H9 (cell line): Measurements from ENCODE around the gene SNAI3. TPM values are rescaled to one million over a fixed set of nuclear protein-coding genes. Genes with fewer than 3 reads are reported as not detected.

Experiments
- DNase-seq: peaks from one replicate; pipeline ENCODE4 v3.0.0-alpha.2; 2017
- H2AFZ ChIP-seq: one replicate; pipeline ENCODE4 v1.6.1; 2013; ENCODE audit warnings: mild to moderate bottlenecking, low read length, control low read depth, moderate library complexity
- H2AK5ac ChIP-seq: 2 replicates; pipeline ENCODE4 v1.6.1; 2013; ENCODE audit warnings: low read length, control low read depth, mixed read lengths; ENCODE audit not compliant: insufficient read length
- H2BK120ac ChIP-seq: one replicate; pipeline ENCODE4 v1.6.1; 2013; ENCODE audit warnings: low read depth, mild to moderate bottlenecking, low read length, control low read depth, inconsistent platforms; ENCODE audit not compliant: poor library complexity, severe bottlenecking
- H2BK12ac ChIP-seq: 2 replicates; pipeline ENCODE4 v1.6.1; 2013; ENCODE audit warnings: low read length, control low read depth, mixed read lengths, low read depth; ENCODE audit not compliant: insufficient read length
- H2BK15ac ChIP-seq: 2 replicates; pipeline ENCODE4 v1.6.1; 2013; ENCODE audit warnings: low read depth, low read length, control low read depth
- H2BK20ac ChIP-seq: one replicate; pipeline ENCODE4 v1.6.1; 2013; ENCODE audit warnings: low read depth, mild to moderate bottlenecking, low read length, control low read depth, inconsistent platforms; ENCODE audit not compliant: poor library complexity, severe bottlenecking
- H2BK5ac ChIP-seq: 2 replicates; pipeline ENCODE4 v1.6.1; 2013; ENCODE audit warnings: low read length, control low read depth, mixed read lengths; ENCODE audit not compliant: insufficient read length
- H3K14ac ChIP-seq: 2 replicates; pipeline ENCODE4 v1.6.1; 2013; ENCODE audit warnings: low read length, control low read depth; ENCODE audit not compliant: insufficient read depth
- H3K18ac ChIP-seq: 2 replicates; pipeline ENCODE4 v1.6.1; 2013; ENCODE audit warnings: low read depth, mild to moderate bottlenecking, mixed read lengths, low read length, control low read depth; ENCODE audit not compliant: insufficient read length
- H3K23ac ChIP-seq: 2 replicates; pipeline ENCODE4 v1.6.1; 2013; ENCODE audit warnings: low read length, control low read depth, mixed read lengths, low read depth; ENCODE audit not compliant: insufficient read length
- H3K23me2 ChIP-seq: 2 replicates; pipeline ENCODE4 v1.6.1; 2013; ENCODE audit warnings: low read depth, mild to moderate bottlenecking, mixed read lengths, low read length, control low read depth; ENCODE audit not compliant: insufficient read length, poor library complexity, severe bottlenecking
- H3K27ac ChIP-seq: 2 replicates; pipeline ENCODE4 v1.5.1; 2013; ENCODE audit warnings: low read length, control low read depth, mixed read lengths, low read depth; ENCODE audit not compliant: insufficient read length
- H3K27me3 ChIP-seq: 2 replicates; pipeline ENCODE4 v1.6.1; 2013; ENCODE audit warnings: low read length, control low read depth, inconsistent platforms; ENCODE audit not compliant: insufficient read depth
- H3K4ac ChIP-seq: 2 replicates; pipeline ENCODE4 v1.6.1; 2013; ENCODE audit warnings: low read depth, mild to moderate bottlenecking, control low read depth, inconsistent platforms, low read length, moderate library complexity
- H3K4me1 ChIP-seq: 2 replicates; pipeline ENCODE4 v1.6.1; 2013; ENCODE audit warnings: low read length, control low read depth, inconsistent platforms; ENCODE audit not compliant: insufficient read depth
- H3K4me2 ChIP-seq: 2 replicates; pipeline ENCODE4 v1.6.1; 2013; ENCODE audit warnings: low read length, control low read depth, mixed read lengths; ENCODE audit not compliant: insufficient read length, insufficient read depth
- H3K56ac ChIP-seq: 2 replicates; pipeline ENCODE4 v1.6.1; 2013; ENCODE audit warnings: low read depth, mild to moderate bottlenecking, mixed read lengths, low read length, control low read depth; ENCODE audit not compliant: insufficient read length
- H3K79me1 ChIP-seq: 2 replicates; pipeline ENCODE4 v1.6.1; 2013; ENCODE audit warnings: low read depth, mild to moderate bottlenecking, moderate library complexity, low read length, control low read depth, inconsistent platforms; ENCODE audit not compliant: insufficient read depth, poor library complexity, severe bottlenecking
- H3K79me2 ChIP-seq: 2 replicates; pipeline ENCODE4 v1.6.1; 2013; ENCODE audit warnings: low read length, control low read depth, inconsistent platforms; ENCODE audit not compliant: insufficient read depth
- H3K9ac ChIP-seq: 2 replicates; pipeline ENCODE4 v1.6.1; 2013; ENCODE audit warnings: low read length, control low read depth, mixed read lengths; ENCODE audit not compliant: insufficient read length; ENCODE audit errors: extremely low read depth
- H3K9me3 ChIP-seq: one replicate; pipeline ENCODE4 v1.6.1; 2013; ENCODE audit warnings: low read depth, low read length, inconsistent platforms; ENCODE audit not compliant: control insufficient read depth
- H3T11ph ChIP-seq: one replicate; pipeline ENCODE4 v1.6.1; 2013; ENCODE audit warnings: mild to moderate bottlenecking, low read length, control low read depth, inconsistent platforms
- H4K20me1 ChIP-seq: one replicate; pipeline ENCODE4 v1.6.1; 2013; ENCODE audit not compliant: control insufficient read depth, insufficient read length, insufficient read depth
- H4K5ac ChIP-seq: 2 replicates; pipeline ENCODE4 v1.6.1; 2013; ENCODE audit warnings: low read depth, mild to moderate bottlenecking, mixed read lengths, low read length, control low read depth; ENCODE audit not compliant: insufficient read length
- H4K8ac ChIP-seq: replicated peaks from 2 replicates; pipeline ENCODE4 v1.6.1; 2013; ENCODE audit warnings: low read length, control low read depth, mixed read lengths, low read depth; ENCODE audit not compliant: insufficient read length
- H4K91ac ChIP-seq: 2 replicates; pipeline ENCODE4 v1.6.1; 2013; ENCODE audit warnings: low read depth, mild to moderate bottlenecking, moderate library complexity, mixed read lengths, low read length, control low read depth; ENCODE audit not compliant: insufficient read length
- H3K27ac Mint-ChIP-seq, 3 experiments: 2 replicates in 2 of 3; 3 replicates in 1 of 3; pipeline ENCODE4 v1.8.0; 2020 to 2021; ENCODE audit warnings: mixed read lengths in 3 of 3, mild to moderate bottlenecking in 1 of 3, moderate library complexity in 1 of 3
- H3K27me3 Mint-ChIP-seq: 2 replicates; pipeline ENCODE4 v1.8.0; 2021; ENCODE audit warnings: low read depth, mild to moderate bottlenecking, moderate library complexity, mixed read lengths
- H3K36me3 Mint-ChIP-seq, 3 experiments: 2 replicates in 2 of 3; 3 replicates in 1 of 3; pipeline ENCODE4 v1.8.0; 2020 to 2021; ENCODE audit warnings: low read depth in 3 of 3, mixed read lengths in 3 of 3; ENCODE audit not compliant: insufficient read depth in 1 of 3
- H3K4me1 Mint-ChIP-seq, 2 experiments: 2 replicates each; pipeline ENCODE4 v1.8.0; 2020; ENCODE audit warnings: mixed read lengths in 2 of 2
- H3K4me3 Mint-ChIP-seq, 2 experiments: 2 replicates in 1 of 2; 3 replicates in 1 of 2; pipeline ENCODE4 v1.8.0; 2020 to 2021; ENCODE audit warnings: mild to moderate bottlenecking in 2 of 2, mixed read lengths in 2 of 2, moderate library complexity in 1 of 2
- H3K9me3 Mint-ChIP-seq, 2 experiments: 2 replicates in 1 of 2; 3 replicates in 1 of 2; pipeline ENCODE4 v1.8.0; 2020; ENCODE audit warnings: mild to moderate bottlenecking in 2 of 2, mixed read lengths in 2 of 2, moderate library complexity in 1 of 2
- CTCF ChIP-seq: fragments of 200-600 bp; sonication (generic); conservative IDR thresholded peaks from 3 replicates; pipeline ENCODE4 v1.8.0; 2021; ENCODE audit warnings: antibody characterized with exemption, mild to moderate bottlenecking
- WGBS: extraction: QIAGEN DNeasy Blood & Tissue Kit; methylation state at CpG from one replicate; pipeline ENCODE4 v1.1.7; 2013; ENCODE audit warnings: missing lambda C conversion rate, low lambda C conversion rate, mixed read lengths; ENCODE audit not compliant: insufficient read length; ENCODE audit errors: extremely low coverage; 5-methylcytosine and 5-hydroxymethylcytosine counted together
- total RNA-seq: library from RNA; stranded (reverse); gene quantifications from 2 replicates; pipeline ENCODE4 v1.2.1, GENCODE V29; 2021

The SNAI3 gene
- total RNA-seq, 1 experiment from 2014 or later: 3.2 TPM

GRCh38 chr16:88705076-88705684 lies 18.9 kb upstream of the SNAI3 start:
- Mint-ChIP-seq H3K9me3 (no peaks in the 10 kb centered on the region; a peak in 1 of 5 replicates), H3K4me3 (peak overlapping the region; percentile 83 to 89), H3K27me3 (no peaks in the 10 kb centered on the region), H3K36me3 (peaks cover 0 to 4% (median 2%) of the 10 kb centered on the region in 3 experiments; a peak in 3 of 7 replicates), H3K4me1 (peaks cover 16 to 17% of the 10 kb centered on the region in 2 experiments), H3K27ac (peak overlapping the region in 1 of 3 experiments; percentile 91; a peak in 1 of 7 replicates)
- H2AK5ac ChIP-seq: no peak overlapping the region
- H3K79me1 ChIP-seq: peaks cover 7% of the 10 kb centered on the region
- H3K9me3 ChIP-seq: no peaks in the 10 kb centered on the region
- no peak overlapping the region for H3T11ph ChIP-seq
- no peak overlapping the region for H3K23ac ChIP-seq
- H3K9ac ChIP-seq: peak overlapping the region; percentile 34
- no CpG with 5 or more reads among the region's 9 CpGs for WGBS
- H3K56ac ChIP-seq: no peak overlapping the region
- H3K23me2 ChIP-seq: peaks cover 9% of the 10 kb centered on the region
- peaks cover 4% of the 10 kb centered on the region; the same call in 1 of the 2 replicates for H3K4me1 ChIP-seq
- H2BK12ac ChIP-seq: no peak overlapping the region
- no peak overlapping the region for H4K5ac ChIP-seq
- H3K27me3 ChIP-seq: no peaks in the 10 kb centered on the region
- no peak for DNase-seq
- no peak overlapping the region for H3K18ac ChIP-seq
- H2AFZ ChIP-seq: no peak overlapping the region
- no peaks in the 10 kb centered on the region for H4K20me1 ChIP-seq
- no peak overlapping the region for H2BK120ac ChIP-seq
- H3K14ac ChIP-seq: no peak overlapping the region
- H4K91ac ChIP-seq: no peak overlapping the region
- H2BK15ac ChIP-seq: no peak overlapping the region
- peak overlapping the region; percentile 52 for H3K4me2 ChIP-seq
- no peak overlapping the region for H3K27ac ChIP-seq
- no peak overlapping the region for H2BK20ac ChIP-seq
- no peak overlapping the region for H2BK5ac ChIP-seq
- TF ChIP-seq CTCF: no peak
- H3K79me2 ChIP-seq: peaks cover 3% of the 10 kb centered on the region; the same call in 1 of the 2 replicates
- H3K4ac ChIP-seq: no peak overlapping the region
- H4K8ac ChIP-seq: no peak overlapping the region
